T-cell (primary cell): ENCODE results near the gene NLRP6. TPM values are rescaled to one million over a fixed set of nuclear protein-coding genes. Genes with fewer than 3 reads are reported as not detected.
A peak's percentile ranks its signal among the peaks of the same experiment; 100 is the strongest.

Experiments used
- ATAC-seq, 4 experiments: fragments of 200-7000 bp in 3 of 4; fragments of 150-1000 bp in 1 of 4; cut with Tn5 transposase; replicated peaks in 1 of 4; 1 replicate in 3 of 4; 2 replicates in 1 of 4; pipeline ENCODE4 v1.10.0; 2021; ENCODE audit warnings: moderate library complexity in 3 of 4, mild to moderate bottlenecking in 2 of 4, moderate number of reproducible peaks in 1 of 4
- CTCF ChIA-PET, 2 donors: fragments of 300-600 bp; sonication (Branson Sonifier 250); formaldehyde crosslinking; loops; one replicate each; lab custom pipeline; 2022; ENCODE audit warnings: antibody characterized with exemption in 2 of 2; lab: Charles Lee
- POLR2A ChIA-PET, 2 donors: fragments of 300-600 bp; sonication (Branson Sonifier 250); formaldehyde crosslinking; loops; one replicate each; lab custom pipeline; 2022; ENCODE audit warnings: antibody characterized with exemption in 2 of 2; lab: Charles Lee
- DNase-seq, 35 experiments: peaks; one replicate each; pipeline versions ENCODE4 v3.0.0 to v3.0.0-alpha.2; 2013 to 2023
- H3K27ac ChIP-seq: one replicate; pipeline ENCODE4 v1.5.1; 2013; ENCODE audit warnings: low read length
- H3K27me3 ChIP-seq, 2 experiments: replicated peaks in 1 of 2; 1 replicate in 1 of 2; 2 replicates in 1 of 2; pipeline versions ENCODE4 v1.6.1 to v1.7.0; 2013; ENCODE audit warnings: low read length in 1 of 2, mixed read lengths in 1 of 2; ENCODE audit not compliant: control insufficient read depth in 2 of 2, insufficient read depth in 2 of 2; ENCODE audit errors: extremely low read depth in 1 of 2
- H3K36me3 ChIP-seq, 2 donors: 1 replicate in 1 of 2; 2 replicates in 1 of 2; pipeline versions ENCODE4 v1.6.1 to v1.7.0; 2013; ENCODE audit warnings: low read length in 1 of 2; ENCODE audit not compliant: control insufficient read depth in 2 of 2, insufficient read depth in 1 of 2; ENCODE audit errors: extremely low read depth in 1 of 2
- H3K4me1 ChIP-seq, 2 experiments: 1 replicate in 1 of 2; 2 replicates in 1 of 2; pipeline versions ENCODE4 v1.6.1 to v1.7.0; 2013; ENCODE audit warnings: low read length in 2 of 2, mixed read lengths in 1 of 2; ENCODE audit not compliant: insufficient read depth in 2 of 2, control insufficient read depth in 1 of 2; ENCODE audit errors: extremely low read depth in 1 of 2
- H3K4me3 ChIP-seq, 2 donors: 1 replicate in 1 of 2; 2 replicates in 1 of 2; pipeline versions ENCODE4 v1.5.1 to v1.7.0; 2013; ENCODE audit warnings: mild to moderate bottlenecking in 2 of 2, low read length in 1 of 2, moderate library complexity in 1 of 2; ENCODE audit not compliant: control insufficient read depth in 1 of 2; ENCODE audit errors: extremely low read depth in 1 of 2
- H3K9me3 ChIP-seq: 2 replicates; pipeline ENCODE4 v1.7.0; 2013
- H3K27ac Mint-ChIP-seq, 2 donors: one replicate each; pipeline ENCODE4 v1.8.0; 2020 to 2021; ENCODE audit warnings: mild to moderate bottlenecking in 2 of 2, mixed read lengths in 2 of 2
- H3K27me3 Mint-ChIP-seq, 2 donors: one replicate each; pipeline ENCODE4 v1.8.0; 2021 to 2022; ENCODE audit warnings: mixed read lengths in 2 of 2
- H3K36me3 Mint-ChIP-seq: one replicate; pipeline ENCODE4 v1.8.0; 2021; ENCODE audit warnings: mixed read lengths
- H3K4me1 Mint-ChIP-seq, 3 donors: one replicate each; pipeline ENCODE4 v1.8.0; 2020 to 2022; ENCODE audit warnings: mixed read lengths in 3 of 3, mild to moderate bottlenecking in 1 of 3
- H3K4me3 Mint-ChIP-seq, 3 donors: one replicate each; pipeline ENCODE4 v1.8.0; 2020 to 2022; ENCODE audit warnings: mild to moderate bottlenecking in 3 of 3, mixed read lengths in 3 of 3, moderate library complexity in 3 of 3
- H3K9me3 Mint-ChIP-seq, 3 donors: one replicate each; pipeline ENCODE4 v1.8.0; 2020 to 2022; ENCODE audit warnings: mixed read lengths in 3 of 3
- WGBS: methylation state at CpG from one replicate; pipeline ENCODE4 v1.1.5; 2013; ENCODE audit warnings: missing lambda C conversion rate; ENCODE audit not compliant: insufficient coverage; 5-methylcytosine and 5-hydroxymethylcytosine counted together
- total RNA-seq, 35 experiments: library from RNA in 6 of 35; stranded (reverse) in 6 of 35; fragments of 120-200 nt in 1 of 35; gene quantifications; one replicate each; pipeline versions ENCODE4 v1.2.1 to v1.2.4 and lab custom pipeline; 2013 to 2026

Gene NLRP6
- total RNA-seq, 5 donors from 2014 or later (not counting 1 experiment from before 2014, with no cell fraction given), result 6.7 to 27.7 (median 20.9) TPM

GRCh38 chr11:289712-290620 lies 11.8 kb downstream of the NLRP6 start:
- Mint-ChIP-seq H3K4me3 (peak overlapping the region; percentile 68 to 86 (median 77)), H3K27ac (peak overlapping the region; percentile 83 to 84), H3K36me3 (peaks cover 2% of the 10 kb centered on the region), H3K27me3 (no peaks in the 10 kb centered on the region), H3K4me1 (peaks cover 27 to 48% (median 33%) of the 10 kb centered on the region in 3 donors), H3K9me3 (no peaks in the 10 kb centered on the region)
- Histone ChIP-seq H3K4me1 (peaks cover 14 to 62% of the 10 kb centered on the region in 2 experiments), H3K27me3 (peaks cover 0 to 23% of the 10 kb centered on the region in 2 experiments), H3K36me3 (peaks cover 8 to 14% of the 10 kb centered on the region in 2 donors), H3K9me3 (no peaks in the 10 kb centered on the region), H3K27ac (peak overlapping the region; percentile 55), H3K4me3 (peak overlapping the region; percentile 35 to 57)
- peak in 7 of 35 experiments; percentile 9 to 52 (median 48) for DNase-seq
- ChIA-PET POLR2A (interaction anchor here in 1 of 2 donors (0.5 kb wide), 1 partner anchor 18 kb away, joined by 5 read pairs; the partner anchor contains the start of gene IFITM2), CTCF (interaction anchor here (0.5 to 3.9 kb wide), 3 partner anchors 11 to 117 kb away, joined by 3 to 17 read pairs (median 4); no protein-coding TSS in a partner anchor)
- ATAC-seq, result peak in 3 of 4 experiments; percentile 15 to 25 (median 15)
- 84% methylated on average over 48 of the region's 48 CpGs for WGBS

GRCh38 chr11:290621-291231 lies 12.5 kb downstream of the NLRP6 start:
- peak in 4 of 35 experiments; percentile 2 to 22 (median 3) for DNase-seq
- Mint-ChIP-seq H3K4me1 (peaks cover 27 to 42% (median 32%) of the 10 kb centered on the region in 3 donors), H3K9me3 (no peaks in the 10 kb centered on the region), H3K27me3 (no peaks in the 10 kb centered on the region), H3K36me3 (peaks cover 2% of the 10 kb centered on the region), H3K4me3 (peak overlapping the region; percentile 35 to 86 (median 46)), H3K27ac (peak overlapping the region; percentile 79 to 83)
- no peak for ATAC-seq
- POLR2A ChIA-PET, result no interaction called here
- Histone ChIP-seq H3K27ac (no peak overlapping the region), H3K27me3 (peaks cover 0 to 15% of the 10 kb centered on the region in 2 experiments), H3K36me3 (peaks cover 8 to 14% of the 10 kb centered on the region in 2 donors), H3K4me3 (no peak overlapping the region), H3K9me3 (no peaks in the 10 kb centered on the region), H3K4me1 (peaks cover 14 to 58% of the 10 kb centered on the region in 2 experiments)
- CTCF ChIA-PET, result interaction anchor here (0.5 to 3.9 kb wide), 2 partner anchors 10 to 40 kb away, joined by 4 to 17 read pairs; no protein-coding TSS in a partner anchor
- 77% methylated on average over 8 of the region's 13 CpGs for WGBS

- peaks cover 9 to 14% of the 10 kb centered on the region in 2 donors for H3K36me3 ChIP-seq
- Mint-ChIP-seq H3K27me3 (no peaks in the 10 kb centered on the region), H3K4me3 (peak overlapping the region; percentile 21 to 86 (median 35)), H3K4me1 (peaks cover 25 to 34% (median 26%) of the 10 kb centered on the region in 3 donors), H3K27ac (peak overlapping the region; percentile 54 to 79), H3K9me3 (no peaks in the 10 kb centered on the region), H3K36me3 (peaks cover 2% of the 10 kb centered on the region)
- H3K4me1 ChIP-seq, result peaks cover 9 to 53% of the 10 kb centered on the region in 2 experiments
- H3K9me3 ChIP-seq, result no peaks in the 10 kb centered on the region
- no peak overlapping the region for H3K27ac ChIP-seq
- ChIA-PET CTCF (no interaction called here), POLR2A (no interaction called here)
- DNase-seq, result peak in 2 of 35 experiments; percentile 3 to 23
- no peak overlapping the region for H3K4me3 ChIP-seq
- no peak for ATAC-seq
- 95% methylated on average over 33 of the region's 44 CpGs for WGBS
- H3K27me3 ChIP-seq, result peaks cover 0 to 11% of the 10 kb centered on the region in 2 experiments
Observed at GRCh38 chr11:291281-292210, 13.3 kb downstream of the NLRP6 start.

GRCh38 chr11:292211-293121 lies 14.3 kb downstream of the NLRP6 start:
- ATAC-seq (no peak), DNase-seq (peak in 1 of 35 experiments; percentile 23)
- Histone ChIP-seq H3K36me3 (peaks cover 11 to 14% of the 10 kb centered on the region in 2 donors), H3K4me3 (no peak overlapping the region), H3K27me3 (peaks cover 0 to 8% of the 10 kb centered on the region in 2 experiments), H3K9me3 (no peaks in the 10 kb centered on the region), H3K4me1 (peaks cover 9 to 53% of the 10 kb centered on the region in 2 experiments), H3K27ac (no peak overlapping the region)
- 89% methylated on average over 24 of the region's 29 CpGs for WGBS
- H3K4me3 Mint-ChIP-seq, result no peak overlapping the region
- peak overlapping the region in 1 of 2 donors; percentile 55 for H3K27ac Mint-ChIP-seq
- peaks cover 2% of the 10 kb centered on the region for H3K36me3 Mint-ChIP-seq
- H3K9me3 Mint-ChIP-seq, result no peaks in the 10 kb centered on the region
- peaks cover 22 to 31% (median 26%) of the 10 kb centered on the region in 3 donors for H3K4me1 Mint-ChIP-seq
- H3K27me3 Mint-ChIP-seq, result no peaks in the 10 kb centered on the region
- ChIA-PET CTCF (no interaction called here), POLR2A (no interaction called here)

- no peak overlapping the region for H3K4me3 ChIP-seq
- Mint-ChIP-seq H3K27me3 (peaks cover 0 to 1% of the 10 kb centered on the region in 2 donors), H3K36me3 (peaks cover 2% of the 10 kb centered on the region), H3K4me1 (peaks cover 22 to 35% (median 28%) of the 10 kb centered on the region in 3 donors), H3K4me3 (no peak overlapping the region), H3K9me3 (no peaks in the 10 kb centered on the region), H3K27ac (peak overlapping the region in 1 of 2 donors; percentile 16)
- H3K27me3 ChIP-seq, result peaks cover 0 to 5% of the 10 kb centered on the region in 2 experiments
- no peak overlapping the region for H3K27ac ChIP-seq
- peaks cover 14 to 53% of the 10 kb centered on the region in 2 experiments for H3K4me1 ChIP-seq
- ChIA-PET POLR2A (no interaction called here), CTCF (no interaction called here)
- DNase-seq (peak in 2 of 35 experiments; percentile 1 to 23), ATAC-seq (no peak)
- WGBS, result 91% methylated on average over 12 of the region's 18 CpGs
- no peaks in the 10 kb centered on the region for H3K9me3 ChIP-seq
- peaks cover 11 to 14% of the 10 kb centered on the region in 2 donors for H3K36me3 ChIP-seq
Observed at GRCh38 chr11:293271-293851, 15.2 kb downstream of the NLRP6 start.
